Chondrocyte (in vitro differentiated cells): ENCODE measurements around the gene AFF3. TPM values are rescaled to one million over a fixed set of nuclear protein-coding genes. Genes with fewer than 3 reads are reported as not detected.

Experiments
- DNase-seq: peaks from one replicate; pipeline ENCODE4 v3.0.0; 2021; ENCODE audit warnings: mixed read lengths, low spot score
- H3K27ac Mint-ChIP-seq: one replicate; pipeline ENCODE4 v1.8.0; 2021; ENCODE audit warnings: mild to moderate bottlenecking, moderate library complexity, mixed read lengths; ENCODE audit not compliant: unreplicated experiment
- H3K27me3 Mint-ChIP-seq: 2 replicates; pipeline ENCODE4 v1.8.0; 2021; ENCODE audit warnings: low read depth, mixed read lengths
- H3K36me3 Mint-ChIP-seq: 2 replicates; pipeline ENCODE4 v1.8.0; 2021; ENCODE audit warnings: low read depth, mixed read lengths
- H3K4me1 Mint-ChIP-seq: 2 replicates; pipeline ENCODE4 v1.8.0; 2021; ENCODE audit warnings: low read depth, mild to moderate bottlenecking, mixed read lengths
- H3K4me3 Mint-ChIP-seq: one replicate; pipeline ENCODE4 v1.8.0; 2021; ENCODE audit warnings: mild to moderate bottlenecking, moderate library complexity, mixed read lengths; ENCODE audit not compliant: unreplicated experiment
- H3K9me3 Mint-ChIP-seq: 2 replicates; pipeline ENCODE4 v1.8.0; 2021; ENCODE audit warnings: low read depth, mixed read lengths
- total RNA-seq: library from RNA; stranded (reverse); gene quantifications from 3 replicates; pipeline ENCODE4 v1.2.1, GENCODE V29; 2021
- TF ChIP-seq, protein P1 (sequence below): fragments of 200-600 bp; sonication (generic); IDR thresholded peaks from 2 replicates; pipeline ENCODE4 v1.5.0; 2021; ENCODE audit warnings: antibody characterized with exemption, mild to moderate bottlenecking, moderate library complexity

The AFF3 gene
- total RNA-seq, 1 donor from 2014 or later: 127 TPM

- TF ChIP-seq, protein P1, sequence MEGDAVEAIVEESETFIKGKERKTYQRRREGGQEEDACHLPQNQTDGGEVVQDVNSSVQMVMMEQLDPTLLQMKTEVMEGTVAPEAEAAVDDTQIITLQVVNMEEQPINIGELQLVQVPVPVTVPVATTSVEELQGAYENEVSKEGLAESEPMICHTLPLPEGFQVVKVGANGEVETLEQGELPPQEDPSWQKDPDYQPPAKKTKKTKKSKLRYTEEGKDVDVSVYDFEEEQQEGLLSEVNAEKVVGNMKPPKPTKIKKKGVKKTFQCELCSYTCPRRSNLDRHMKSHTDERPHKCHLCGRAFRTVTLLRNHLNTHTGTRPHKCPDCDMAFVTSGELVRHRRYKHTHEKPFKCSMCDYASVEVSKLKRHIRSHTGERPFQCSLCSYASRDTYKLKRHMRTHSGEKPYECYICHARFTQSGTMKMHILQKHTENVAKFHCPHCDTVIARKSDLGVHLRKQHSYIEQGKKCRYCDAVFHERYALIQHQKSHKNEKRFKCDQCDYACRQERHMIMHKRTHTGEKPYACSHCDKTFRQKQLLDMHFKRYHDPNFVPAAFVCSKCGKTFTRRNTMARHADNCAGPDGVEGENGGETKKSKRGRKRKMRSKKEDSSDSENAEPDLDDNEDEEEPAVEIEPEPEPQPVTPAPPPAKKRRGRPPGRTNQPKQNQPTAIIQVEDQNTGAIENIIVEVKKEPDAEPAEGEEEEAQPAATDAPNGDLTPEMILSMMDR: no peak
- Mint-ChIP-seq H3K9me3 (no peaks in the 10 kb centered on the region), H3K4me3 (peak overlapping the region; percentile 32), H3K27ac (peak overlapping the region; percentile 79), H3K4me1 (peaks cover 64% of the 10 kb centered on the region), H3K27me3 (no peaks in the 10 kb centered on the region), H3K36me3 (peaks cover under 1% of the 10 kb centered on the region)
- no peak for DNase-seq
These were observed 539.9 kb downstream of the AFF3 start for GRCh38 chr2:99602476-99602875.

DNA sequence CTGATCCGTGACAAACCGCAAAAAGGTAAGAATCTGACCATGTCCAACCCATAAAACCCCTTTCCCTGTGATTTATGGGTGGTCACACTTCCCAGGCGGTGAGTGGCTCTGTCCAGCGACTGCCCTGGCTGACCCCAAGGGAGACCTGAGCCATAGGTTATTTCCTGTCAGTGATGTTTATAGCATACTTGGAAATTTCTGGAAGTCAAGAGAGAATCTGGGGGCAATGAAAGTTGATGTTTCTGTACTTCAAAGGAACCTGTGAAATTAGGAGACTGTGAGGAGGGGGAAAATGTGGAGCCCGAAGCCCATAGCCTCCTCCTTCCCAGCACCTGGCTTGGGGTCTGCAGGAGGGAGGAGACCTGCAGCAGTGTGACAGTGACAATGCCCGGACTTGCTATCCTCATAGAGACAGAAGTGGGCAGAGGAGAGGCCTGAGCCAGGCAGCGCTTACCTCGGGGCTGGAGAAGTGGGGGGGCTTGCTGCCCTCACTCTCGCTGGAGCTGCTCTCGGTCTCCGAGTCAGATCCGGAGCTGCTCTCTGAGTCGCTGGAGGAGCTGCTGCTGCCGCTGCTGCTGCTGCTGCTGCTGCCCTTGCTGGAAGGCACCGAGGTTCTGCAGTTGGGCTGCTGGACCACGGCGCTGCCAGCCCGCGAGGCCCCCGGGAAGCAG lies 541.3 kb downstream of the AFF3 start:
- Mint-ChIP-seq H3K4me3 (peak overlapping the region; percentile 33), H3K27ac (peak overlapping the region; percentile 79), H3K9me3 (no peaks in the 10 kb centered on the region), H3K4me1 (peaks cover 57% of the 10 kb centered on the region), H3K27me3 (no peaks in the 10 kb centered on the region), H3K36me3 (peaks cover 2% of the 10 kb centered on the region)
- DNase-seq: no peak
- TF ChIP-seq, protein P1: no peak

DNA sequence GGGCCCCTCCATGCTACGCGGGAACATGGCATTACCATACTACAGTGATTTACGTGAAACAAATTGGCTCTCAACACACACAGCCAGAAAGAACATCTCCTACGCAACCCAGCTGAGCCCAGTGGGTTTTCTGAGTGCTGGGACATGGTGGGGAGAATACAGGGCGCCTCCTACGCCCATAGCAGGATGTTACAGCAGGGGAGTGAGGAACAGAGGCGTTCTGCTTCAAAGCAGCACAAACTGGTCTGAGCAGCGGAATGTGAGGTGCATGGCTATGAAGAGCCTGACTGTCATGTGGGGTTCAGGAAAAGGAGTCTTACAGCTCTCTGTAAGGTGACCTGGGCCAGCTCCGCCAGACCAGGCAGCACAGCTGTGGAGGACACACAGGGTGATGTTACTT lies 543.9 kb downstream of the AFF3 start:
- Mint-ChIP-seq H3K27ac (no peak overlapping the region), H3K4me3 (no peak overlapping the region), H3K4me1 (peaks cover 35% of the 10 kb centered on the region)

GRCh38 chr2:99597616-99598015 lies 544.8 kb downstream of the AFF3 start:
- no peaks in the 10 kb centered on the region for H3K9me3 Mint-ChIP-seq
- no peak overlapping the region for H3K27ac Mint-ChIP-seq

More for the DNA sequence above, 543.9 kb downstream of the AFF3 start:
- DNase-seq: no peak
- Mint-ChIP-seq H3K27me3 (no peaks in the 10 kb centered on the region), H3K36me3 (peaks cover 6% of the 10 kb centered on the region), H3K9me3 (no peaks in the 10 kb centered on the region)
- TF ChIP-seq, protein P1: no peak

GRCh38 chr2:99595373-99595772 lies 547.0 kb downstream of the AFF3 start:
- no peak for DNase-seq
- Mint-ChIP-seq H3K27me3 (no peaks in the 10 kb centered on the region), H3K4me1 (peaks cover 5% of the 10 kb centered on the region)

More at GRCh38 chr2:99597616-99598015, 544.8 kb downstream of the AFF3 start:
- H3K4me3 Mint-ChIP-seq: no peak overlapping the region
- H3K27me3 Mint-ChIP-seq: no peaks in the 10 kb centered on the region
- TF ChIP-seq, protein P1: no peak
- no peak for DNase-seq
- peaks cover 6% of the 10 kb centered on the region for H3K36me3 Mint-ChIP-seq
- H3K4me1 Mint-ChIP-seq: peaks cover 27% of the 10 kb centered on the region

More at GRCh38 chr2:99595373-99595772, 547.0 kb downstream of the AFF3 start:
- no peak overlapping the region for H3K27ac Mint-ChIP-seq
- TF ChIP-seq, protein P1: no peak
- no peaks in the 10 kb centered on the region for H3K9me3 Mint-ChIP-seq
- H3K36me3 Mint-ChIP-seq: peaks cover 6% of the 10 kb centered on the region
- H3K4me3 Mint-ChIP-seq: no peak overlapping the region
